Hematopoietic multipotent progenitor cell treated with erythropoietin and hydrocortisone succinate and interleukin-3 and kit ligand, for 15 days (in vitro differentiated cells): ENCODE results near the gene EEF1A1.
A peak's percentile ranks its signal among the peaks of the same experiment; 100 is the strongest.
"Not testable (repeated sequence)": the region's sequence is repeated elsewhere in the genome, so short reads cannot be mapped to it uniquely, and the experiment has no call there.

ENCODE experiments used
- DNase-seq: peaks from one replicate; pipeline ENCODE4 v3.0.0-alpha.2; 2015; ENCODE audit warnings: low spot score

The EEF1A1 gene

GRCh38 chr6:73537677-73538076 lies 16.8 kb upstream of the EEF1A1 start:
- no peak for DNase-seq

GRCh38 chr6:73534628-73535027 lies 13.8 kb upstream of the EEF1A1 start:
- DNase-seq, result no peak

- DNase-seq, result no peak
Observed at GRCh38 chr6:73532293-73532692, 11.5 kb upstream of the EEF1A1 start.

- DNase-seq, result peak; percentile 24
Observed at GRCh38 chr6:73528897-73529296, 8.1 kb upstream of the EEF1A1 start.

- DNase-seq, result no peak
Observed at GRCh38 chr6:73525546-73526330, 4.9 kb upstream of the EEF1A1 start.

GRCh38 chr6:73523434-73524123 lies 2.7 kb upstream of the EEF1A1 start:
- peak; percentile 71 for DNase-seq

GRCh38 chr6:73521351-73521985 lies 636 bp upstream of the EEF1A1 start:
- DNase-seq, result no peak

GRCh38 chr6:73519926-73520687 lies 725 bp downstream of the EEF1A1 start:
- DNase-seq, result peak; percentile 83

GRCh38 chr6:73518982-73519881 lies 1.6 kb downstream of the EEF1A1 start:
- DNase-seq, result not testable (repeated sequence)

GRCh38 chr6:73518100-73518981 lies 2.5 kb downstream of the EEF1A1 start:
- not testable (repeated sequence) for DNase-seq

- DNase-seq, result no peak
Observed at GRCh38 chr6:73516514-73517489, 4.0 kb downstream of the EEF1A1 start.

GRCh38 chr6:73515204-73515655 lies 5.6 kb downstream of the EEF1A1 start:
- no peak for DNase-seq

- DNase-seq, result no peak
Observed at GRCh38 chr6:73514746-73515110, 6.1 kb downstream of the EEF1A1 start.

GRCh38 chr6:73513496-73513854 lies 7.4 kb downstream of the EEF1A1 start:
- DNase-seq, result no peak

GRCh38 chr6:73511796-73512195 lies 9.0 kb downstream of the EEF1A1 start:
- no peak for DNase-seq

- DNase-seq, result no peak
Observed at GRCh38 chr6:73509851-73510250, 11.0 kb downstream of the EEF1A1 start.

GRCh38 chr6:73508776-73509175 lies 12.1 kb downstream of the EEF1A1 start:
- DNase-seq, result no peak

GRCh38 chr6:73506246-73506645 lies 14.6 kb downstream of the EEF1A1 start:
- DNase-seq, result no peak

- DNase-seq, result not testable (repeated sequence)
Observed at GRCh38 chr6:73505705-73506104, 15.1 kb downstream of the EEF1A1 start.
